Sciatic nerve (tissue), 2 donors: Measurements from ENCODE around the gene USP5. TPM values are rescaled to one million over a fixed set of nuclear protein-coding genes. Genes with fewer than 3 reads are reported as not detected.
A peak's percentile ranks its signal among the peaks of the same experiment; 100 is the strongest.

ENCODE experiments used
- ATAC-seq: fragments of 200-7000 bp; cut with Tn5 transposase; one replicate; pipeline ENCODE4 v1.9.1; 2020; ENCODE audit warnings: mild to moderate bottlenecking, moderate library complexity
- DNase-seq: peaks from one replicate; pipeline ENCODE4 v3.0.0-alpha.2; 2020; ENCODE audit warnings: low spot score
- intact Hi-C: fragments of 100-400 bp; cut with DNase I; formaldehyde crosslinking; loops from one replicate; pipeline ENCODE4 v1.14.2; 2022
- total RNA-seq: library from RNA; stranded (reverse); fragmentation: NEBNext Ultra II Directional; extraction: Animal tissue kit (Norgen Biotek cat#: 25700); gene quantifications from one replicate; pipeline ENCODE4 v1.2.1, GENCODE V29; 2021
- donor health status: DM: no; HTN: no; CAD: no.
- donor health status: DM: no; HTN: no; CAD: no.

USP5 gene, protein sequence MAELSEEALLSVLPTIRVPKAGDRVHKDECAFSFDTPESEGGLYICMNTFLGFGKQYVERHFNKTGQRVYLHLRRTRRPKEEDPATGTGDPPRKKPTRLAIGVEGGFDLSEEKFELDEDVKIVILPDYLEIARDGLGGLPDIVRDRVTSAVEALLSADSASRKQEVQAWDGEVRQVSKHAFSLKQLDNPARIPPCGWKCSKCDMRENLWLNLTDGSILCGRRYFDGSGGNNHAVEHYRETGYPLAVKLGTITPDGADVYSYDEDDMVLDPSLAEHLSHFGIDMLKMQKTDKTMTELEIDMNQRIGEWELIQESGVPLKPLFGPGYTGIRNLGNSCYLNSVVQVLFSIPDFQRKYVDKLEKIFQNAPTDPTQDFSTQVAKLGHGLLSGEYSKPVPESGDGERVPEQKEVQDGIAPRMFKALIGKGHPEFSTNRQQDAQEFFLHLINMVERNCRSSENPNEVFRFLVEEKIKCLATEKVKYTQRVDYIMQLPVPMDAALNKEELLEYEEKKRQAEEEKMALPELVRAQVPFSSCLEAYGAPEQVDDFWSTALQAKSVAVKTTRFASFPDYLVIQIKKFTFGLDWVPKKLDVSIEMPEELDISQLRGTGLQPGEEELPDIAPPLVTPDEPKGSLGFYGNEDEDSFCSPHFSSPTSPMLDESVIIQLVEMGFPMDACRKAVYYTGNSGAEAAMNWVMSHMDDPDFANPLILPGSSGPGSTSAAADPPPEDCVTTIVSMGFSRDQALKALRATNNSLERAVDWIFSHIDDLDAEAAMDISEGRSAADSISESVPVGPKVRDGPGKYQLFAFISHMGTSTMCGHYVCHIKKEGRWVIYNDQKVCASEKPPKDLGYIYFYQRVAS
- 70.1 TPM for total RNA-seq

DNA sequence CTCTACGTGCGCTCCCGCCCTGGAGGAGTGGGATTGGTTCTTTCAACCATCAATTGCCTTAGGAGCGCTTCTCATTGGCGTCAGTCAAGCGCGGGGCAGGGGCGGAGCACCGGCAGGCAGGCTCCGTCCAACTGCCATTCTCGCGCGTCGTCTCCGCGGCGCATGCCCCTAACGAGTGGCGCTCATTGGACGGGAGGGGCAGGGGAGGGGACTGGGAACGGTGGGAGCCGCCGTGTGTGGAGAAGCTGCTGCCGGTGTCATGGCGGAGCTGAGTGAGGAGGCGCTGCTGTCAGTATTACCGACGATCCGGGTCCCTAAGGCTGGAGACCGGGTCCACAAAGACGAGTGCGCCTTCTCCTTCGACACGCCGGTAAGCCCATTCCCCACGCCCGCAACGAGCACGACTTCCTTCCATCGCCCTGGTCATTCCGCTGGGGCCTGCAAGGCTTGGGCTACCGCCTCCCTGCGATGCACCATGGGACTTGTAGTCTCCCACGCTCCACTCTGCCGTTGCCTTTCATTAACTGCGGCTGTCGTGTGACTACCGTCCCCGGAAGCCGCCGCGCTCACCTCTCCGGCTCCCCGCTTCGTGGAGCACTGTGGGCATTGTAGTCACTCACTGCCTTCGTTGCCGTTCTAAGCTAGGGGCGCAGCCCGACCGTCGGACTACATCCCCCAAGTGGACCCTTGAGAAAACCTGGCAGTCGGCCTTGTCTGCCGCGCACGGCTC is at the start of gene USP5:
TSS of gene USP5 (plus strand) at position 230 of the 730 bp plus-strand sequence. CDS start at position 260, 30 bp downstream.
- ATAC-seq (peak; percentile 95), DNase-seq (peak; percentile 99)
- intact Hi-C loops = no loop called here

DNA sequence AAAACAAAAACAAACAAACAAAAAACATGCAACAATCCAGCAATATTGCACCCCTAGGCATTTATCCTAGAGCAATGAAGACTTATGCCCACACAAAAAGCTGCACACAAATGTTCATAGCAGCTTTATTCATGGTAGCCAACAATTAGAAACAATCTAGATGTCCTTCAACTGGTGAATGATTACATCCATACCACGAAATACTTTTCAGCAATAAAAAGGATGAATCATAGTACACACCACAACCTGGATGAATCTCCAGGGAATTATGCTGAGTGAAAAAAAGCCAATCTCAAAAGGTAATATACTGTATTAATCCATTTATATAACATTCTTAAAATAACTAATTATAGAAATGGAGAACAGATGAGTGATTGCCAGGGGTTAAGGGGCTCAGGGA is 44.8 kb upstream of the USP5 start:
- intact Hi-C loops = no loop called here
- DNase-seq = no peak
- no peak for ATAC-seq

DNA sequence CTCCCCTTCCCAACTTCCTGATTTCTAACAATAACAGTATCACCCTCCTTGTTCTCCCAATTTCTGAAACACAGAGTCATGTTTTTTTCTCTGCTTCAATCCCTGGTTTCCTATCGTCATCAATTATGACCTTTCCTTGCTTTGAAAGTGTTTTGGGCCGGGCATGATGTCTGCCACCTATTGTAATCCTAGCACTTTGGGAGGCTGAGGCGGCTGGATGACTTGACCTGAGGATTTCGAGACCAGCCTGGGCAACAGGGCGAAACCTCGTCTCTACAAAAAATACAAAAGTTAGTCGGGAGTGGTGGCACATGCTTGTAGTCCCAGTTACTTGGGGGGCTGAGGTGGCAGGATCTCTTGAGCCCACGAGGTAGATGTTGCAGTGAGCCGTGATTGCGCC is 42.9 kb upstream of the USP5 start:
- ATAC-seq (no peak), DNase-seq (no peak)
- intact Hi-C loops = no loop called here

DNA sequence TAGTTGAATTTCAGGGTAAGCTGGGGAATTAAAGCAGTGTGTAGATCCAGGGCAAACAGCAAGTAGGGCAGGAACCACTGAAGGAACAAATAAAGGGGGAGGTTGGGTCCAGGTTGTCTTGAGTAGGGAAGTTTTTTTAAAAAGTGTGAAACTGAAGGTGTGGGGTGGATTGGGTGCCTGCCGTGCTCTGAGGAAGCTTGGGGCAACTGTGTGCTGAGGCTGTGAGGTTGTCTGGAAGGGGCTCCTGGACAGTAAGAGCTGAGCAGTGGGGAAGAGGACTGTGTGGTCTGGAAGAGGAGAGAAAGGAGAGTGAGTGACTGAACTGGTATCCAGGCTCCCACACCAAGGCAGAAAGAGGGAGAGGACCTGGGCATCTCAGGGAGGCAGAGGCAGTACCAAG is 41.2 kb upstream of the USP5 start:
- ATAC-seq (no peak), DNase-seq (no peak)
- intact Hi-C loops = no loop called here

DNA sequence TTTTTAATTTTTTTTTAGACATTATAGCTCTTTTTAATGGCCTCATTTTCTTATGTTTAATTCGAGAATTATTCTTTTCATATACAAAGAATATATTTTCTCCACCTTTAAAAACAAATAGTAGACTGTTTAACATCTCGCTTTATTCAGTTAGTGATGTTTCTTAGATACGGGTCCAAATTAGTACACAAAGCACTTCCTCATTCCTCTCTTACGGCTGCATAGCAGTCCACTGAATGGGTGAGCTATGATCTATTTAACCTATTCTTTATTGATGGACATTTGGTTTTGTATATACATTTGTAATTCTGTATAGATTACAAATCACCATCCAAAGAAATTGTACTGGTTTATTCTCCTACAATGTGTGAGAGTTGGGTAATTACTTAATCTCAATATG is 38.6 kb upstream of the USP5 start:
- ATAC-seq (no peak), DNase-seq (no peak)
- intact Hi-C loops = no loop called here

DNA sequence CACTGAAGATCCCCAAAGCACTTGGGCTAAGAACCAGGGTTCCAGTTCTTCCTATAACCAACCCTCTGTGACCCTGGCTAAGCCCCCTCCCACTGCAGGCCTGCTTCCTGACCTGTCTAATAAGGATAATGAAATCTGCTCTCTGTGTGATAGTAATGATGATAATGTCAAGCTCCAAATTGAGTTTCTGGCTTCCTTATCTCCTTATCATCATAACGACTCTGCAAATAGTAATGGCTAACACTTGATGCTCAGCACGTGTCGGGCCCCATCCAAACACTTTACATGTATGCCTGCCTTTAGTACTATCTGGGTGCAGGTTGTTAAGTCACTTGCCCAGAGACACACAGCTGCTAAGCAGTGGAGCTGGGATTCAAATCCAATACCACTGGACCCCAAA is 35.4 kb upstream of the USP5 start:
- intact Hi-C loops = no loop called here
- DNase-seq (no peak), ATAC-seq (no peak)

DNA sequence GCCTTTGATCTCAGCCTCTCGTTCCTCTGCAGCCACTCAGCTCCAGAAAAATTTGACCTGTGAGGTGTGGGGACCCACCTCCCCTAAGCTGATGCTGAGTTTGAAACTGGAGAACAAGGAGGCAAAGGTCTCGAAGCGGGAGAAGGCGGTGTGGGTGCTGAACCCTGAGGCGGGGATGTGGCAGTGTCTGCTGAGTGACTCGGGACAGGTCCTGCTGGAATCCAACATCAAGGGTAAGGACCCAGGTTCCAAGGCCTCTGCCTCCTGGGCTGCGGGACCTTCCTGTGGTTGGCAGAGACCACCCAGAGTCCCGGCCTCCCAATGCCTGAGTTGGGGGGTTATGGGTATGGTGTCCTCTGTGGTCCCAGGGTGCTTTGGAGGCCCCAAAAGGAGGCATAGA is 34.9 kb upstream of the USP5 start:
- no peak for ATAC-seq
- intact Hi-C loops = loop anchor here (1.0 kb wide), 1 partner anchor 41 kb away; no protein-coding TSS in a partner anchor
- no peak for DNase-seq

DNA sequence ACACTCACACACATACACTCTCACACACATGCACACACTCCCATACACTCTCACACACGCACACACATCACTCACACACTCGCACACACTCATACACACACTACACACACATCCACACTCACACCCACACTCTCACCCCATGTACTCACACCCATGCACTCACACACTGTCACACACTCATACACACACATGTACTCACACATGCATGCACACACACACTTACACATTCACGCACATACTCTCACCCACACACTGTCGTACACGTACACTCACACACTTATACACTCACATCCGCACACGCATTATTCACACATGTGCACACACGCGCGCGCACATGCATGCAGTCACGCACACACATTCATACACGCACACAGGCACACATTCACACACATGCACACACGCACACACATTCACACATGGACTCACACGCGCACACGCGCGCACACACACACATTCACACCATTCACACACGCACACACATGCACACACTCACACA is 34.2 kb upstream of the USP5 start:
- DNase-seq (no peak), ATAC-seq (no peak)
- intact Hi-C loops = loop anchor here (1.0 kb wide), 1 partner anchor 41 kb away; no protein-coding TSS in a partner anchor

DNA sequence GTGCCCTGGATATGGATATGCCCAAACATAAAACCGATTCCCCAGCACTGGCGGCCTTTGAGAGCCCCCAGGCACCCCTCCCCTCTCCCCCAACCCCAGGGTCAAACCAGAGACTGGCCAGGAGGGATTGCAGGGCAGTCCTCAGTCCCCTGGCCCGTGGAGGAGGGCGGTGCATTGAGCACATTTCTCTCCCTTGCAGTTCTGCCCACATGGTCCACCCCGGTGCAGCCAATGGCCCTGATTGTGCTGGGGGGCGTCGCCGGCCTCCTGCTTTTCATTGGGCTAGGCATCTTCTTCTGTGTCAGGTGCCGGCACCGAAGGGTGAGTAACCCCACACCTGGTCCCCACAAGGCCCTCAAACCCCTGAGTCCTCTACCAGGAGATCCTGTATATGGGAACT is 33.7 kb upstream of the USP5 start:
- DNase-seq (no peak), ATAC-seq (no peak)
- intact Hi-C loops = no loop called here

DNA sequence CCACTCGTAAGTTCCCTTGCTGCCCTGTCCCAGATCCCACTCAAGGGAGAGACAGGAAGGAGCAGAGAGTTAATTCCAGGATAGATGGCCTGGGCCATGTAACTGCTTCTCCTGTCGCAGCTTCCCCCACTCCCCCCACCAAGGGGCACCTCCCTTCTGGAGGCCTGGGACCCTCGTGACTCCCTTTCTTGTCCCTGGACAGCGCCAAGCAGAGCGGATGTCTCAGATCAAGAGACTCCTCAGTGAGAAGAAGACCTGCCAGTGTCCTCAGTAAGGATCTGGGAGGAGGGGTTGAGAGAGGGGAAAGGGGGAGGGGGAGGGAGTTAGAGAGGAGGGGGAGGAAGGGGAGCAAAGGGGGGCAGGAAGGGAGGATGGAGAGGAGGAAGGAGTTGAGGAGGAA is 33.3 kb upstream of the USP5 start:
- ATAC-seq = no peak
- intact Hi-C loops = no loop called here
- DNase-seq = no peak

DNA sequence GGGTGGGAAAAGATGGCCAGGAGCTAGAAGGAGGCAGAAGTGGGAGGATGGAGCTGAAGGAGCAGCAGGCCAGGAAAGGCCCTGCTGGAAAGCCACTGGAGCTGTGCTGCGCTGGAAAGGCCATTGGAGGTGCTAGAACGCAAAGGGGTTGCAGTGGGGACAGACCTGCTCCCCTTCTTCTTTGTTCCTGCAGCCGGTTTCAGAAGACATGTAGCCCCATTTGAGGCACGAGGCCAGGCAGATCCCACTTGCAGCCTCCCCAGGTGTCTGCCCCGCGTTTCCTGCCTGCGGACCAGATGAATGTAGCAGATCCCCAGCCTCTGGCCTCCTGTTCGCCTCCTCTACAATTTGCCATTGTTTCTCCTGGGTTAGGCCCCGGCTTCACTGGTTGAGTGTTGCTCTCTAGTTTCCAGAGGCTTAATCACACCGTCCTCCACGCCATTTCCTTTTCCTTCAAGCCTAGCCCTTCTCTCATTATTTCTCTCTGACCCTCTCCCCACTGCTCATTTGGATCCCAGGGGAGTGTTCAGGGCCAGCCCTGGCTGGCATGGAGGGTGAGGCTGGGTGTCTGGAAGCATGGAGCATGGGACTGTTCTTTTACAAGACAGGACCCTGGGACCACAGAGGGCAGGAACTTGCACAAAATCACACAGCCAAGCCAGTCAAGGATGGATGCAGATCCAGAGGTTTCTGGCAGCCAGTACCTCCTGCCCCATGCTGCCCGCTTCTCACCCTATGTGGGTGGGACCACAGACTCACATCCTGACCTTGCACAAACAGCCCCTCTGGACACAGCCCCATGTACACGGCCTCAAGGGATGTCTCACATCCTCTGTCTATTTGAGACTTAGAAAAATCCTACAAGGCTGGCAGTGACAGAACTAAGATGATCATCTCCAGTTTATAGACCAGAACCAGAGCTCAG is 32.6 kb upstream of the USP5 start:
- ATAC-seq = no peak
- no peak for DNase-seq
- intact Hi-C loops = loop anchor here (10.0 kb wide), 1 partner anchor 65 kb away; the partner anchor contains the start of gene MLF2

DNA sequence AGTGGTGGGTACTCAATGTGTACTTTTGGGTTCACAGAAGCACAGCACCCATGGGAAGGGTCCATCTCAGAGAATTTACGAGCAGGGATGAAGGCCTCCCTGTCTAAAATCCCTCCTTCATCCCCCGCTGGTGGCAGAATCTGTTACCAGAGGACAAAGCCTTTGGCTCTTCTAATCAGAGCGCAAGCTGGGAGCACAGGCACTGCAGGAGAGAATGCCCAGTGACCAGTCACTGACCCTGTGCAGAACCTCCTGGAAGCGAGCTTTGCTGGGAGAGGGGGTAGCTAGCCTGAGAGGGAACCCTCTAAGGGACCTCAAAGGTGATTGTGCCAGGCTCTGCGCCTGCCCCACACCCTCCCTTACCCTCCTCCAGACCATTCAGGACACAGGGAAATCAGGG is 31.8 kb upstream of the USP5 start:
- ATAC-seq (no peak), DNase-seq (no peak)
- intact Hi-C loops = loop anchor here (10.0 kb wide), 1 partner anchor 65 kb away; the partner anchor contains the start of gene MLF2

DNA sequence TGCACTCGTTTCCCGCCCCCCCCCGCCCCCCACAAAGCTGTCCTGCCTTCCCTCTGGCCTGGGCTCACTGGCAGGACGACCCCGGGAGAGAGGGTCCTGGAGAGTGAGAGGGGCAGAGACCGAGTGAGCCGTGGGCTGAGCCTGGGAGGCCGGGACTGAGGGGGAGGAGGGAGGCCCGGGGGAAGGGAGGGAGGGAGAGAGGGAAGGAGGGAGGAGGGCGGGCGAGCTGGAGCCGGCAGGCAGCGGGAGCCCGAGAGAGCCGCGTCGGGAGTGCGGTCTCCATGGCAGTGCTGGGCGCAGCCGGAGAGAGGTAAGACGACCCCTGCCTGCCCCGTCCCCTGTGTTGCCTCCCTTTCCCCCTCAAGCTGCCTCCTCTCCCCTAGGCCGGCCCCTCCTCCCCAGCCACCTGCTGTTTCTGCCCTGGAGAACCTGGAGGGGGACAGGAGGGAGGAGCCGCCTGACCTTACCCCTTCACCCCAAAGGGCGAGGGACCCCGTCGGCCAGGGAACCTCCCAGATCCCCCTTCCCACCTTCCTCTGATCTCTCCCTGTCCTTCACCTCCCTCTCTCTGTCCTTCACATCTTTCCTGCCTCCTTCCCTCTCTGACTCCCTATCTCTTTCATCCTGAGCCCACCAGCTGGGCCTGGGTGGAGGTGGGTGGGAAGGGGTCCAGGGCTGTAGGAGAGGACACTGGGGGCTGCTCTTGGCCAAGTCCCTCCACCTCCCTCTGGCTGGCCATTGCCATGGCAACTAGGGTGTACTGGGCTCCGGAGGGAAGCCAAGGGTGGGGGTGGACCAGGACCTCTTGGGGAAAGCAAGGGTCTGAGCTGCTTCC is 30.1 kb upstream of the USP5 start, which contains the start of gene GPR162:
TSS of gene GPR162 (plus strand) at position 231 of the 835 bp plus-strand sequence. CDS start 2,078 bp downstream, outside the sequence.
- peak; percentile 63 for ATAC-seq
- intact Hi-C loops = loop anchor here (10.0 kb wide), 1 partner anchor 67 kb away; the partner anchor contains the start of gene MLF2
- DNase-seq = peak; percentile 80

DNA sequence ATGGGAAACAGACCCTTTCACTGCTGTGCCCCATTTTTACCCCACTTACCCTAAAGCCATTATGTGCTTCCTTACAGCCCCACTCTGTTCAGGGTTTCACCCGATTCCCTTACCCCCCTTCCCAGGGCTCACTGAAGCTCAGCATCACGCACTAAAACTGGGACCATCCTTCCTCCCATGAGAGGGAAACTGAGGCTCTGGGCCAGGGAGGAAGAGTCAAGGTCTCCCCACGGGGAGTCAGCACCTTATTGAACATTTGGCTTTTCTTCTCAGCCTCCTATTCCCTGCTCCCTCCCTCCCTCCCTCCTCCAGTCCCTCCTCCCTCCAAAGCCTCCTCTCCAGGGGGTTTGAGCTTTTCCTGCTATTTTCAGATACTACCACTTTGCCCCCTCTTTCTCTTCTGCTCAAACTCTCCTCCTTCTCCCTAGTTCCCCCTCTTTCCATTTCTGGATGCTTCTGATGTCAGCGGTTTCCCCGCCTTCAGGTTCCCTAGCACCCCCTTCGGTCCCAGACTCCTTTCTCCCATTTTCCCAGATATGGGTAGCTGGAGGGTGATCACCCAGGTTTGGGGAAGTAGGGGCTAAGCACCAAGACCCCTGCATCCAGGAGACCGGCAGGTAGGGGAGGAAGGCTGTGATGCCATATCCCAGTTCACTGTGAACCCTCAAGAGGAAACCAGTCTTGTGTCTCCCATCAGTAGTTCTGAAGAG is 29.4 kb upstream of the USP5 start:
- DNase-seq = no peak
- no peak for ATAC-seq
- intact Hi-C loops = loop anchor here (10.0 kb wide), 1 partner anchor 68 kb away; the partner anchor contains the start of gene MLF2

DNA sequence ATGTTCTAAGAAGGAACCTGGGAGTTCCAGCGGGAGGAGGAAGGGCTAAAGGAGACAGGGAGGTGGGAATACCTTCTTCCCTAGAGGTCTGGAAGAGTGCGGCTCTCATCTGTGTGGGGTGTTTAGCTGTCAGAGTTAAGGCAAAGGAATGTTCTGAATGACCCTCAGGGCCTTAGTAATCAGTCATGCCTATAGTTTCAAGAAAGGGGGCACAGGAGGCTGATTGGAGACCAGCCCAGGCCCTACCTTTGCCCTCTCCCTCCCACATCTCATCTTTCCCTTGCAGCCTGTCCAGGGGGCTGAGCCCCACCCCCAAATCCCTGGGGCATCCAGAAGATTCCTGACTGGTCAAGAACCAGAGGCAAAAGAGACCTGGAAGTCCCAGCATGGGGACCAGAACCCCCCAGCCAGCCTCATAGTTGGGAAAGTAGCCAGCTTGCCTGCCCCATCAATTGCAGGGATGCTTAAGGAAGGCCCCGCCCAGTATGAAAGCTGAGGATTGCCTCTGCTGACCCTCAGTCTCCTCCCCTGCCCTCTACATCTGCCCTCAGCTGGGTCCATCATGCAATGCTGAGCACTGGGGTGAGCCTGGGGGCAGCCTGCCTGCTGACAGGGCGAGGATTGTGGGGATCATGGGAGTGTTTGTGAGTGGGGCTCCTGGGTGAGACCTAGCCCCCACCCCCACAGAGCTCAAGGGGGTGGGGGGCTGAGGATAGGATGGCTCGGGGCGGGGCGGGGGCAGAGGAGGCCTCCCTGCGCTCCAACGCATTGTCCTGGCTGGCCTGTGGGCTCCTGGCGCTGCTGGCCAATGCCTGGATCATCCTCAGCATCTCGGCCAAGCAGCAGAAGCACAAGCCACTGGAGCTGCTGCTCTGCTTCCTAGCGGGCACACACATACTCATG is 28.5 kb upstream of the USP5 start:
- intact Hi-C loops = loop anchor here (10.0 kb wide), 1 partner anchor 69 kb away; the partner anchor contains the start of gene MLF2
- DNase-seq (no peak), ATAC-seq (no peak)
